GM21786 (cell line): ENCODE results near the gene MUC16.

Source experiments
- ATAC-seq: cut with Tn5 transposase; IDR thresholded peaks from one replicate; pipeline ENCODE4 v1.9.1; 2021; ENCODE audit not compliant: unreplicated experiment

Gene MUC16

DNA sequence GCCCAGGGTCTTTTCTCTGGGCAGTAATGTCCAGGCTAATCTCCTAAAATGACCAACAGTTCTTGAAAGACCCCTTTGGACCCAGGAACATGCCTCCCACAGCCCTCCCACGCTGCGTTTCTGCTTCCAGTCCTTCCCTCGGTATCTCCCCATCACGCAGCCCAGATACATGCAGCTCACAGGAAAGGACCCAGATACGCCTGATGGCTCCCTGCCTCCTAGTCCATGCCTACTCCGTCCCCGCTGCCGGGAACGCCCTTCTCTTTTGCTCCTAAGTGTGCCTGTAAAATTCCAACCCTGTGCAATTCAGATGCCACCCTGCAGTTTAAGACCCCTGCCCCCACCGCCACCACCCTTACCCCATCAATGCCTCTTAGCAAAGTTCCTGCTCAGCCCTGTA, 778 bp downstream of the MUC16 start:
- no peak for ATAC-seq

DNA sequence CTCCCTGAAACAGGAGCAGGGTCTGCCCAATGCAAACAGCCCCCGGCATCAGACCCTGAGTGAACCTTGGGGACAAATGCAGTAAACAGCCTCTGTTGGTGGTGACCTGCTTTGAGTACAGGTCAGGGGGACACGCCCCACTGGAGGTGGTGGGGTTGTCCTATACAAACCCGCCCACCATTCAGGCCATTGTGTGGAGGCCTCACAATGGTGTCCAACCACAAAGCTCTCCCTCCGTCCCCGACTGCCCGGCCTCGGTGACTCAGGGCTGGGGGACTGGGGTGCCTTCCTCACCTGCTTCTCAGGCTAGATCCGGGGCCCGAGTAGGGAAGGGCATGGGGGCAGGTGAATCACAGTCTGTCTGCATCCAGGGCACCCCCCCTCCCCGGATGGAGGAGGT, 1.5 kb downstream of the MUC16 start:
- no peak for ATAC-seq

DNA sequence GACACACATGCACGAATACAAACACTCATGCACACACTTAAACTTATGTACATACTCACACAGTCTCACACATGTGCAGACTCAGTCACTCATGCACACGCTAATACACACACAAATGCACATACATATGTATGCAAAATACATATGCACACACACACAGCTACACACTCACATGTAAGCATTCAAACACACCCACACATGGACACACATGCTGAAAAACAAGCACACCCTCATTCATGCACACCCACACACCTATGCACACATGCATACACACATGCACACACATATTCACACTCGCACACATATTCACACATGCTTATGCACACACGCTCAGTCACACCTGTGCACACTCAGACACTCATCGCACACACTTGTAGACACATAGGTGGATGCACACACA, 9.3 kb downstream of the MUC16 start:
- ATAC-seq = no peak

DNA sequence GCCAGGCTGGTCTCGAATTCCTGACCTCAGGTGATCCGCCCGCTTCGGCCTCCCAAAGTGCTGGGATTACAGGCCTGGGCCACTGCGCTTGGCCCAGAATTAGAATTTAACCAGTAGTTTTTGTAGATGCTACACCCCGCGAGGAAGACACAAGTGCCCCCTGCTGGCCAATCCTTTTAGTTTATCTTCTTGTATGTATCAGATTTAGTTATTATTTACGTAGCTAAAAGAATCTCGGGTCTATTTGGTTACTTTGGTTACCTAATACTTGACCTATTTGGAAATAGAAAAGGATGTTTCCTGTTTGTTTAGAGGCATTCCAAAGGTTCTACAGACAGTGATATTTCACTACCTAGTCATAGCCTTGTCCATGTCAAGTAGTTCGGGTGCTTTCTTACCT, 22.0 kb downstream of the MUC16 start:
- ATAC-seq = no peak

DNA sequence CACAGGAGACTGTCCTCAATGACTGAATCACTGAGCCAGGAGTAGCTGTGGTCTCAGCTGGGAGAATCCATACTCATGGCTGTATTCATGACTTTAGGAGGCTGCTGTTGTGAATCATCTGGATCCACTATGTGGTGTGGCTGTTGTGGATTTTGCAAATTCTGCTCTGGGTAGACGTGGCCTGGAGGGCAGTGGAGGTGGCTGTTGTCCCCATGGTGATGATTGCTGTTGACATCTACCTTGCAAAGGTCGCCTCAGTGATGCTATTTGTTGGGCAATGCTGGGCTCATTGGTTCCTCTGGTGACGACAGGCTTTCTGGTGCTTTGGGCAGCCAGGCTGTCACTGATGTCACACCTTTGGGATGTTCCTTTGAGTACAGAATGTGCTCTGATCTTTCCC, 23.9 kb downstream of the MUC16 start:
- ATAC-seq = no peak

DNA sequence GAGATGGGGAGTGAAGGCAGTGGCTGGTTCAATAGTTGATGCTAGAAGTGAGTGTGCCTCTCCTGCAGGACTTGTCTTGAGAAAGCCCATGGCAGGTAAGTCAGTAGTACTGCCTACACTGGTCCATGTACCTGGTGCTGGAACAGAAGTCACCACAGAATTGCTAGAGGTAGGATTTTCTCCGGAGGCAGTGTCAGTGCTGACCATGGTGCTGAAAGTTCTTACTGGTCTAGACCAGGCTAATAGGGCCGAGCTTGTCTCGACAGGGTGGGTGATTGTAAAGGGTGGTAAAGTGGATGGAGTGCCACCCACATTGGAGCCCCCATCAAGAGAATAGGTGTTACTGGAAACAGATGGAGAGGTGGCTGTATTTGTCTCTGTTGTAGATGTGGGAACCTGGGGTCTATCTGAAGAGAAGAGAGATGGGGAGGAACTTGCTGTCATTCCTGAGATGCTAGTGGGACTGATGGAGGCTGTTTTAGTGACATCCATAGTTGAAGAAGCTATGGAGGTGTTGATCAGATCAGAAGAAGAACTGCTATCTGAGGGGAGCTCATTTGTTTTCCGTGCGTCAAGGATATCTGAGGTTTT, 36.6 kb downstream of the MUC16 start:
- ATAC-seq = no peak

DNA sequence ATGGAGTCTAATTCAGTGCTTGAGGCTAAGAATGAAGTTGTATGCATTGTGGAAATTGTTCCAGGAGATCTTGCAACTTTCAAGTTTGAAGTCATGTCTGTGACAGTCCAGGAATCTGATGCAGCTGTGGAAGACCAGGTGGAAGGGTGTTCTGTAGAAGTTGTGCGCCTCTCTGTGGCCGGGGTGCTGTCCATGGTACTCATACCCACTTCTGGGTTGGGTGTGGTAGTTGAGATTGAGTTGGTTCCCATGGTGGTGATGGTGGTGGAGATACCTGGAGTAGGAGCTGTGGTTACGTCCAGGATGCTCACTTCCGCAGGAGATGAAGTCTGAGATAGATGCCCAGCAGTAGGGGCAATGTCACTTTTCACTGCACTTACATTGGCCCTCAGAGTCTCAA, 44.3 kb downstream of the MUC16 start:
- no peak for ATAC-seq
